ENCODE results near the gene ST6GALNAC3.

- no peak for TF ChIP-seq CTCF (IDR thresholded peaks at IDR 0.05)
- no peak for TF ChIP-seq POLR2A (IDR thresholded peaks at IDR 0.05)
Measured at GRCh38 chr1:76287917-76288316, 213.4 kb downstream of the ST6GALNAC3 start.
